HEK293 (cell line): ENCODE data around the gene VWA5A.

Experiments
- CTCF ChIA-PET: fragments of 350-600 bp; formaldehyde crosslinking; extraction: SDS; loops from one replicate; lab custom pipeline; 2021; ENCODE audit warnings: antibody characterized with exemption; lab: Yijun Ruan, JAX
- POLR2A ChIA-PET: fragments of 300-600 bp; formaldehyde crosslinking; extraction: SDS; loops from one replicate; lab custom pipeline; 2020; ENCODE audit warnings: antibody characterized with exemption, inconsistent platforms; lab: Yijun Ruan, JAX
- H3K27ac ChIP-seq: fragments of 200-500 bp; sonication (Bioruptor generic); 2 replicates; pipeline ENCODE4 v1.5.1; 2014; ENCODE audit warnings: low read depth, low read length, control low read depth, inconsistent platforms; ENCODE audit errors: extremely low read depth
- H3K36me3 ChIP-seq, 2 experiments: fragments of 200-500 bp in 1 of 2; sonication (Bioruptor generic) in 1 of 2; 1 replicate in 1 of 2; 2 replicates in 1 of 2; pipeline ENCODE4 v1.5.1; 2014 to 2017; ENCODE audit warnings: inconsistent platforms in 2 of 2, low read length in 2 of 2; ENCODE audit not compliant: control insufficient read depth in 2 of 2, insufficient read depth in 1 of 2
- H3K4me1 ChIP-seq: fragments of 200-500 bp; sonication (Bioruptor generic); 2 replicates; pipeline ENCODE4 v1.5.1; 2014; ENCODE audit warnings: mild to moderate bottlenecking, low read length, inconsistent platforms; ENCODE audit not compliant: control insufficient read depth, insufficient read depth
- H3K4me3 ChIP-seq: 2 replicates; pipeline ENCODE4 v1.5.1; 2011; ENCODE audit warnings: low read depth, mild to moderate bottlenecking, control low read depth, low read length, moderate library complexity
- H3K9me3 ChIP-seq: fragments of 200-500 bp; sonication (Bioruptor generic); 2 replicates; pipeline ENCODE4 v1.5.1; 2014; ENCODE audit warnings: low read depth, low read length, inconsistent platforms; ENCODE audit not compliant: control insufficient read depth, insufficient read depth
- BCL11A ChIP-seq: fragments of 450-650 bp; formaldehyde crosslinking; IDR thresholded peaks from 2 replicates; pipeline ENCODE4 v1.5.1; 2016; ENCODE audit warnings: low read depth, missing biosample characterization, missing genetic modification characterization
- HOXA7 ChIP-seq: sonication (generic); formaldehyde crosslinking; IDR thresholded peaks from 2 replicates; pipeline ENCODE4 v1.8.1; 2022; ENCODE audit warnings: missing genetic modification reagents, borderline replicate concordance
- OVOL3 ChIP-seq: fragments of 450-650 bp; formaldehyde crosslinking; IDR thresholded peaks from 2 replicates; pipeline ENCODE4 v1.5.1; 2016; ENCODE audit warnings: missing biosample characterization, missing genetic modification characterization
- TCF7L2 ChIP-seq: IDR thresholded peaks from 2 replicates; pipeline ENCODE4 v1.6.1; 2011; ENCODE audit warnings: low read depth, mild to moderate bottlenecking, inconsistent platforms, low read length, moderate library complexity, borderline replicate concordance
- ZNF10 ChIP-seq: fragments of 450-650 bp; formaldehyde crosslinking; IDR thresholded peaks from 2 replicates; pipeline ENCODE4 v1.5.1; 2017; ENCODE audit warnings: missing biosample characterization, missing genetic modification characterization
- ZNF140 ChIP-seq: fragments of 450-650 bp; formaldehyde crosslinking; IDR thresholded peaks from 2 replicates; pipeline ENCODE4 v1.5.1; 2016; ENCODE audit warnings: missing biosample characterization, missing genetic modification characterization
- ZNF211 ChIP-seq: fragments of 450-650 bp; formaldehyde crosslinking; IDR thresholded peaks from 2 replicates; pipeline ENCODE4 v1.5.1; 2016; ENCODE audit warnings: low read depth, missing biosample characterization, missing genetic modification characterization
- ZNF214 ChIP-seq: fragments of 450-650 bp; formaldehyde crosslinking; IDR thresholded peaks from 2 replicates; pipeline ENCODE4 v1.5.1; 2017; ENCODE audit warnings: missing biosample characterization, mild to moderate bottlenecking, missing genetic modification characterization, borderline replicate concordance
- ZNF501 ChIP-seq: fragments of 450-650 bp; formaldehyde crosslinking; IDR thresholded peaks from 2 replicates; pipeline ENCODE4 v1.5.1; 2016; ENCODE audit warnings: missing biosample characterization, missing genetic modification characterization
- ZNF530 ChIP-seq: fragments of 450-650 bp; formaldehyde crosslinking; IDR thresholded peaks from 2 replicates; pipeline ENCODE4 v1.5.1; 2016; ENCODE audit warnings: low read depth, missing biosample characterization, missing genetic modification characterization
- ZNF571 ChIP-seq: fragments of 450-650 bp; formaldehyde crosslinking; IDR thresholded peaks from 2 replicates; pipeline ENCODE4 v1.5.0; 2017; ENCODE audit warnings: missing biosample characterization, missing genetic modification characterization
- ZNF600 ChIP-seq: fragments of 450-650 bp; formaldehyde crosslinking; IDR thresholded peaks from 2 replicates; pipeline ENCODE4 v1.5.1; 2016; ENCODE audit warnings: missing biosample characterization, missing genetic modification characterization
- ZNF624 ChIP-seq: fragments of 450-650 bp; formaldehyde crosslinking; IDR thresholded peaks from 2 replicates; pipeline ENCODE4 v1.5.1; 2017; ENCODE audit warnings: missing biosample characterization, missing genetic modification characterization
- ZNF747 ChIP-seq: fragments of 450-650 bp; formaldehyde crosslinking; IDR thresholded peaks from 2 replicates; pipeline ENCODE4 v1.5.1; 2016; ENCODE audit warnings: missing biosample characterization, missing genetic modification characterization
- ZNF837 ChIP-seq: fragments of 450-650 bp; formaldehyde crosslinking; IDR thresholded peaks from 2 replicates; pipeline ENCODE4 v1.5.1; 2016; ENCODE audit warnings: missing biosample characterization, missing genetic modification characterization
- ZNF843 ChIP-seq: fragments of 450-650 bp; formaldehyde crosslinking; IDR thresholded peaks from 2 replicates; pipeline ENCODE4 v1.5.1; 2016; ENCODE audit warnings: missing biosample characterization, missing genetic modification characterization
- ZSCAN30 ChIP-seq: fragments of 450-650 bp; IDR thresholded peaks from 2 replicates; pipeline ENCODE4 v1.5.1; 2018; ENCODE audit warnings: missing biosample characterization, mild to moderate bottlenecking, missing genetic modification characterization, moderate library complexity
- TF ChIP-seq, protein P1 (sequence below): fragments of 450-650 bp; formaldehyde crosslinking; IDR thresholded peaks from 2 replicates; pipeline ENCODE4 v1.5.1; 2016; ENCODE audit warnings: missing biosample characterization, missing genetic modification characterization, borderline replicate concordance
- TF ChIP-seq, protein P2 (sequence below): fragments of 450-650 bp; formaldehyde crosslinking; IDR thresholded peaks from 2 replicates; pipeline ENCODE4 v1.5.1; 2016; ENCODE audit warnings: missing biosample characterization, missing genetic modification characterization
- TF ChIP-seq, protein P3 (sequence below): fragments of 450-650 bp; formaldehyde crosslinking; IDR thresholded peaks from 2 replicates; pipeline ENCODE4 v1.5.1; 2016; ENCODE audit warnings: missing biosample characterization, missing genetic modification characterization
- TF ChIP-seq, protein P4 (sequence below): fragments of 450-650 bp; formaldehyde crosslinking; IDR thresholded peaks from 2 replicates; pipeline ENCODE4 v1.5.1; 2016; ENCODE audit warnings: missing biosample characterization, missing genetic modification characterization, low read depth
- TF ChIP-seq, protein P5 (sequence below): fragments of 450-650 bp; formaldehyde crosslinking; conservative IDR thresholded peaks from 2 replicates; pipeline ENCODE4 v1.5.1; 2016; ENCODE audit warnings: low read depth, missing biosample characterization, missing genetic modification characterization

Gene VWA5A

DNA sequence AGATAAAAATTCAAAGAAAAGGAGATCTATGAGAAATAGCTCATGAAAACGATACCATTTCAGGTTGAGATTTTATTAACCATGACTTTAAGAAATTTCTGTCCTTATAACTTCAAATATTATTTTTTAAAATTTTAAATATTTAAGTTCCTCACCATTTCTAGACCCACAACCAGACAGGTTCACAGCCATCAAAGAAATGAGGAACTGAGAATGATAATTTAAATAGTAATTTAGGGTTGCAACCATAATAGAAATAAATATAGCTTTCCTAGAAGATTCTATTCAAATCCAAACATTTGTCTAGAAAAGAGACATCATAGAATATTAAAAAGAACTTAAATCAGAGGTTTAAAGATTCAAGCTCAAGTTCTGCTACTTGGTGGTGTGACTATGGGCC, 5.9 kb upstream of the VWA5A start (continued):
- TF ChIP-seq, protein P1, sequence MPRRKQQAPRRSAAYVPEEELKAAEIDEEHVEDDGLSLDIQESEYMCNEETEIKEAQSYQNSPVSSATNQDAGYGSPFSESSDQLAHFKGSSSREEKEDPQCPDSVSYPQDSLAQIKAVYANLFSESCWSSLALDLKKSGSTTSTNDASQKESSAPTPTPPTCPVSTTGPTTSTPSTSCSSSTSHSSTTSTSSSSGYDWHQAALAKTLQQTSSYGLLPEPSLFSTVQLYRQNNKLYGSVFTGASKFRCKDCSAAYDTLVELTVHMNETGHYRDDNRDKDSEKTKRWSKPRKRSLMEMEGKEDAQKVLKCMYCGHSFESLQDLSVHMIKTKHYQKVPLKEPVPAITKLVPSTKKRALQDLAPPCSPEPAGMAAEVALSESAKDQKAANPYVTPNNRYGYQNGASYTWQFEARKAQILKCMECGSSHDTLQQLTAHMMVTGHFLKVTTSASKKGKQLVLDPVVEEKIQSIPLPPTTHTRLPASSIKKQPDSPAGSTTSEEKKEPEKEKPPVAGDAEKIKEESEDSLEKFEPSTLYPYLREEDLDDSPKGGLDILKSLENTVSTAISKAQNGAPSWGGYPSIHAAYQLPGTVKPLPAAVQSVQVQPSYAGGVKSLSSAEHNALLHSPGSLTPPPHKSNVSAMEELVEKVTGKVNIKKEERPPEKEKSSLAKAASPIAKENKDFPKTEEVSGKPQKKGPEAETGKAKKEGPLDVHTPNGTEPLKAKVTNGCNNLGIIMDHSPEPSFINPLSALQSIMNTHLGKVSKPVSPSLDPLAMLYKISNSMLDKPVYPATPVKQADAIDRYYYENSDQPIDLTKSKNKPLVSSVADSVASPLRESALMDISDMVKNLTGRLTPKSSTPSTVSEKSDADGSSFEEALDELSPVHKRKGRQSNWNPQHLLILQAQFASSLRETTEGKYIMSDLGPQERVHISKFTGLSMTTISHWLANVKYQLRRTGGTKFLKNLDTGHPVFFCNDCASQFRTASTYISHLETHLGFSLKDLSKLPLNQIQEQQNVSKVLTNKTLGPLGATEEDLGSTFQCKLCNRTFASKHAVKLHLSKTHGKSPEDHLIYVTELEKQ (tag by site-specific recombination) = no peak
- no peak for TF ChIP-seq ZNF571 (tag by site-specific recombination)
- TF ChIP-seq ZNF843 (tag by site-specific recombination) = no peak
- TF ChIP-seq, protein P2, sequence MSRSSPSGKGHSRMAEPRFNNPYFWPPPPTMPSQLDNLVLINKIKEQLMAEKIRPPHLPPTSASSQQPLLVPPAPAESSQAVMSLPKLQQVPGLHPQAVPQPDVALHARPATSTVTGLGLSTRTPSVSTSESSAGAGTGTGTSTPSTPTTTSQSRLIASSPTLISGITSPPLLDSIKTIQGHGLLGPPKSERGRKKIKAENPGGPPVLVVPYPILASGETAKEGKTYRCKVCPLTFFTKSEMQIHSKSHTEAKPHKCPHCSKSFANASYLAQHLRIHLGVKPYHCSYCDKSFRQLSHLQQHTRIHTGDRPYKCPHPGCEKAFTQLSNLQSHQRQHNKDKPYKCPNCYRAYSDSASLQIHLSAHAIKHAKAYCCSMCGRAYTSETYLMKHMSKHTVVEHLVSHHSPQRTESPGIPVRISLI (tag by site-specific recombination) = no peak
- TF ChIP-seq ZNF140 (tag by site-specific recombination) = no peak
- TF ChIP-seq, all 188 proteins: peak for 0

DNA sequence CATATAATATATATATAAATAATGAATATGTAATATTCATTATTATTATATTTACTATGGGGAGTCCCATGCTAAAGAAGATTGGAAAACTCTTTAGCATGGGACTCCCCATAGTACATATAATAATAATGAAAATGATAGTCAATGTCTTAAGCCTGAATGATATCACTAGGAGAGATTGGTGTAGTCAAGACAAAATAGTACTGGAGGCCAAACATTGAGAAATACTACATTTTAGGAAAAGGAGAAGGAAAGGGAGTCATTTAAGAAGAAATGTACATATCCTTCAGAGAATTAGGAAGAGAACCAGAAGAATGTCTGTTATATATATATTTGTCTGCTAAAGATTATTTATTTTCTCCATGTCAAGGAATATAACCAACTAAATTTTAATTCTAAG, 5.0 kb upstream of the VWA5A start:
- POLR2A ChIA-PET = no interaction called here
- CTCF ChIA-PET = no interaction called here
- TF ChIP-seq ZNF624 (tag by site-specific recombination) (no peak), ZNF214 (tag by site-specific recombination) (no peak), BCL11A (tag by site-specific recombination) (no peak), ZNF211 (no peak), ZNF530 (tag by site-specific recombination) (no peak), ZNF501 (tag by site-specific recombination) (no peak), ZNF10 (tag by site-specific recombination) (no peak), ZSCAN30 (tag by site-specific recombination) (no peak), HOXA7 (CRISPR knock-in tag) (no peak), TCF7L2 (no peak), ZNF600 (tag by site-specific recombination) (no peak), ZNF837 (tag by site-specific recombination) (no peak), ZNF747 (tag by site-specific recombination) (no peak), OVOL3 (tag by site-specific recombination) (no peak)
- TF ChIP-seq, protein P3, sequence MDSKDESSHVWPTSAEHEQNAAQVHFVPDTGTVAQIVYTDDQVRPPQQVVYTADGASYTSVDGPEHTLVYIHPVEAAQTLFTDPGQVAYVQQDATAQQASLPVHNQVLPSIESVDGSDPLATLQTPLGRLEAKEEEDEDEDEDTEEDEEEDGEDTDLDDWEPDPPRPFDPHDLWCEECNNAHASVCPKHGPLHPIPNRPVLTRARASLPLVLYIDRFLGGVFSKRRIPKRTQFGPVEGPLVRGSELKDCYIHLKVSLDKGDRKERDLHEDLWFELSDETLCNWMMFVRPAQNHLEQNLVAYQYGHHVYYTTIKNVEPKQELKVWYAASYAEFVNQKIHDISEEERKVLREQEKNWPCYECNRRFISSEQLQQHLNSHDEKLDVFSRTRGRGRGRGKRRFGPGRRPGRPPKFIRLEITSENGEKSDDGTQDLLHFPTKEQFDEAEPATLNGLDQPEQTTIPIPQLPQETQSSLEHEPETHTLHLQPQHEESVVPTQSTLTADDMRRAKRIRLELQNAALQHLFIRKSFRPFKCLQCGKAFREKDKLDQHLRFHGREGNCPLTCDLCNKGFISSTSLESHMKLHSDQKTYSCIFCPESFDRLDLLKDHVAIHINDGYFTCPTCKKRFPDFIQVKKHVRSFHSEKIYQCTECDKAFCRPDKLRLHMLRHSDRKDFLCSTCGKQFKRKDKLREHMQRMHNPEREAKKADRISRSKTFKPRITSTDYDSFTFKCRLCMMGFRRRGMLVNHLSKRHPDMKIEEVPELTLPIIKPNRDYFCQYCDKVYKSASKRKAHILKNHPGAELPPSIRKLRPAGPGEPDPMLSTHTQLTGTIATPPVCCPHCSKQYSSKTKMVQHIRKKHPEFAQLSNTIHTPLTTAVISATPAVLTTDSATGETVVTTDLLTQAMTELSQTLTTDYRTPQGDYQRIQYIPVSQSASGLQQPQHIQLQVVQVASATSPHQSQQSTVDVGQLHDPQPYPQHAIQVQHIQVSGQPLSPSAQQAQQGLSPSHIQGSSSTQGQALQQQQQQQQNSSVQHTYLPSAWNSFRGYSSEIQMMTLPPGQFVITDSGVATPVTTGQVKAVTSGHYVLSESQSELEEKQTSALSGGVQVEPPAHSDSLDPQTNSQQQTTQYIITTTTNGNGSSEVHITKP = no peak
- TF ChIP-seq, protein P4, sequence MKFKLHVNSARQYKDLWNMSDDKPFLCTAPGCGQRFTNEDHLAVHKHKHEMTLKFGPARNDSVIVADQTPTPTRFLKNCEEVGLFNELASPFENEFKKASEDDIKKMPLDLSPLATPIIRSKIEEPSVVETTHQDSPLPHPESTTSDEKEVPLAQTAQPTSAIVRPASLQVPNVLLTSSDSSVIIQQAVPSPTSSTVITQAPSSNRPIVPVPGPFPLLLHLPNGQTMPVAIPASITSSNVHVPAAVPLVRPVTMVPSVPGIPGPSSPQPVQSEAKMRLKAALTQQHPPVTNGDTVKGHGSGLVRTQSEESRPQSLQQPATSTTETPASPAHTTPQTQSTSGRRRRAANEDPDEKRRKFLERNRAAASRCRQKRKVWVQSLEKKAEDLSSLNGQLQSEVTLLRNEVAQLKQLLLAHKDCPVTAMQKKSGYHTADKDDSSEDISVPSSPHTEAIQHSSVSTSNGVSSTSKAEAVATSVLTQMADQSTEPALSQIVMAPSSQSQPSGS (tag by site-specific recombination) = no peak
- TF ChIP-seq, protein P5, sequence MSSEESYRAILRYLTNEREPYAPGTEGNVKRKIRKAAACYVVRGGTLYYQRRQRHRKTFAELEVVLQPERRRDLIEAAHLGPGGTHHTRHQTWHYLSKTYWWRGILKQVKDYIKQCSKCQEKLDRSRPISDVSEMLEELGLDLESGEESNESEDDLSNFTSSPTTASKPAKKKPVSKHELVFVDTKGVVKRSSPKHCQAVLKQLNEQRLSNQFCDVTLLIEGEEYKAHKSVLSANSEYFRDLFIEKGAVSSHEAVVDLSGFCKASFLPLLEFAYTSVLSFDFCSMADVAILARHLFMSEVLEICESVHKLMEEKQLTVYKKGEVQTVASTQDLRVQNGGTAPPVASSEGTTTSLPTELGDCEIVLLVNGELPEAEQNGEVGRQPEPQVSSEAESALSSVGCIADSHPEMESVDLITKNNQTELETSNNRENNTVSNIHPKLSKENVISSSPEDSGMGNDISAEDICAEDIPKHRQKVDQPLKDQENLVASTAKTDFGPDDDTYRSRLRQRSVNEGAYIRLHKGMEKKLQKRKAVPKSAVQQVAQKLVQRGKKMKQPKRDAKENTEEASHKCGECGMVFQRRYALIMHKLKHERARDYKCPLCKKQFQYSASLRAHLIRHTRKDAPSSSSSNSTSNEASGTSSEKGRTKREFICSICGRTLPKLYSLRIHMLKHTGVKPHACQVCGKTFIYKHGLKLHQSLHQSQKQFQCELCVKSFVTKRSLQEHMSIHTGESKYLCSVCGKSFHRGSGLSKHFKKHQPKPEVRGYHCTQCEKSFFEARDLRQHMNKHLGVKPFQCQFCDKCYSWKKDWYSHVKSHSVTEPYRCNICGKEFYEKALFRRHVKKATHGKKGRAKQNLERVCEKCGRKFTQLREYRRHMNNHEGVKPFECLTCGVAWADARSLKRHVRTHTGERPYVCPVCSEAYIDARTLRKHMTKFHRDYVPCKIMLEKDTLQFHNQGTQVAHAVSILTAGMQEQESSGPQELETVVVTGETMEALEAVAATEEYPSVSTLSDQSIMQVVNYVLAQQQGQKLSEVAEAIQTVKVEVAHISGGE (tag by site-specific recombination) = no peak

More for the DNA sequence above, 5.0 kb upstream of the VWA5A start:
- Histone ChIP-seq H3K36me3 (no peaks in the 10 kb centered on the region), H3K27ac (no peak overlapping the region), H3K4me1 (no peaks in the 10 kb centered on the region), H3K9me3 (no peaks in the 10 kb centered on the region), H3K4me3 (no peak overlapping the region)
